GM19328 (cell line): ENCODE results near the gene BDP1.
"Not testable (repeated sequence)": the region's sequence is repeated elsewhere in the genome, so short reads cannot be mapped to it uniquely, and the experiment has no call there.

Experiments
- ATAC-seq: cut with Tn5 transposase; IDR thresholded peaks from one replicate; pipeline ENCODE4 v1.9.1; 2021; ENCODE audit warnings: mild to moderate bottlenecking, moderate library complexity; ENCODE audit not compliant: unreplicated experiment

Gene BDP1, protein sequence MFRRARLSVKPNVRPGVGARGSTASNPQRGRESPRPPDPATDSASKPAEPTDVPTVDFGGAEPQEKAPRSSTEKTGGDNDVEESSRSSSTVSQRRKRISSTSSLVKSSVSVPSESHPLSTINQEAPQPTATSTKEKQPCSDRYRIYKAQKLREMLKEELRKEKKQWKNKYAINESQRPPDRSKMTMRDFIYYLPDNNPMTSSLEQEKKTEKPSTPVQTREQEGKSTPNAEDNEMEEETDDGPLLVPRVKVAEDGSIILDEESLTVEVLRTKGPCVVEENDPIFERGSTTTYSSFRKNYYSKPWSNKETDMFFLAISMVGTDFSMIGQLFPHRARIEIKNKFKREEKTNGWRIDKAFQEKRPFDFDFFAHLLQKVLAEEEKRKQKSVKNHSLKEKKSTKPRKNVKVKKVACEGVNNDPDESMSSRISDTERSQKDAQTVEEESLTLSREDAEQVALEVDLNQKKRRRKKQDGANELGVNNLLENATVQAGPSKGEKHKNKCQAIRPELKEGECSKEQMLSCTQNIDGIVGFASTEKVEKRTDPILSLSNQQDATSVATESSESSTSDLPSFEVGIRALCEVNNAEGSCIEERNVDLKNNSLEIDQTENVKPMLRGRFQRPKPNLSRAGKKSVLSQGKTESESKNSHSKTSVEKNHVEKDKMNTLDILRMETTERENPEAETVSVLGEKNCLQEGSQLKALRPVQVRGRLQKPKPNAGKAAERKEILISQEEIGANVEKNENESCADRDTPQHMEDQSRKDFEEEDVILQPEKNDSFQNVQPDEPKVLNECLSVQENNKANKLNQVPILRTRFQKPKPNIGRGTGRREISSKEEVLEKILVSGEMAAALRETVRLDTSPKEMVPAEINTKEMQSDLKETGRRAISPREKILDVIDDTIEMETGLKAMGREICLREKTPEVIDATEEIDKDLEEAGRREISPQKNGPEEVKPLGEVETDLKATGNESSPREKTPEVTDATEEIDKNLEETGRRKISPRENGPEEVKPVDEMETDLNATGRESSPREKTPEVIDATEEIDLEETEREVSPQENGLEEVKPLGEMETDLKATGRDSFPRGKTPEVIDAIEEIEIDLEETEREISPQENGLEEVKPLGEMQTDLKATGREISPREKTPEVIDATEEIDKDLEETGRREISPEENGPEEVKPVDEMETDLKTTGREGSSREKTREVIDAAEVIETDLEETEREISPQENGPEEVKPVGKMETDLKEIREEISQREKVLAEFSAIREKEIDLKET (N-terminal part only)

GRCh38 chr5:71455427-71456361 lies at the start of gene BDP1:
TSS of gene BDP1 (plus strand) at chr5:71455651. CDS start at chr5:71455878, 227 bp downstream.
- ATAC-seq = peak; percentile 90

DNA sequence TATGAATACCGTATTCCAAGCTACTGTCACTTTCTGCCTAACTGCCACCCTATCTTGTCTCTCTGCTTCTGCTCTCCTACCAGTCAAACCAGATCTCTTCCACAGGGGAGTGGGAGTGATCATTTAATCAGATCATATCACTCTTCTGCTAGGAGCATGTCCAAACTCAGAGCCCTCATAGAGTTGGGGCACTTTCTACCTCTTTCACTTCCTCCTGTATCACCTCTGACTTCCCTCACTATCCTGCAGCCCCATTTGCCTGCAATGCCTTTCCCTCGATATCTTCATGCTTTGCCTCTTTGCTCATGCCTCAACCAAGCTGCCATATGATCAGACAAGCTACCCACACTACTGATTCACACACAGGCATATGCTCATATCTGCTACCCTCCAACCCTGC lies 45.4 kb upstream of the BDP1 start:
- not testable (repeated sequence) for ATAC-seq

DNA sequence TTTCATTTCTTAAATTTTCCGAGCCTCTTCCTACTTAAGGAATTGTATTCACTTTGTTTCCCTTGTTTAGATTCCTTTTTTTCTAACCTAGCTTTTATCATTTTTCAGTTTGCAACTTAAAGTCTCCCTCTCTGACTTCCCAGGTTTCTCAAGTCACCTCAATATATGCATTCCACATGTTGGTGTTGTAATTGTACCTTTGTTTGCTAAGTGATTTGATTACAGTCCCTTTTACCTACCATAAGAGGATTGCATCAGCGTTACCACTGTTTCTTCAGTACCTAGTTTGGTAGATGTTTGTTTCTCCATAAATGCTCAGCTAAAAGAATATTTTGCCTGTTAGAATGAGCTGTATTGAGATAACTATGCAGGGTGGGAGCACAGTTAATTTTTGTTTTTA lies 39.8 kb upstream of the BDP1 start:
- ATAC-seq = not testable (repeated sequence)

- ATAC-seq = not testable (repeated sequence)
Measured at GRCh38 chr5:71418026-71418425, 37.4 kb upstream of the BDP1 start.

DNA sequence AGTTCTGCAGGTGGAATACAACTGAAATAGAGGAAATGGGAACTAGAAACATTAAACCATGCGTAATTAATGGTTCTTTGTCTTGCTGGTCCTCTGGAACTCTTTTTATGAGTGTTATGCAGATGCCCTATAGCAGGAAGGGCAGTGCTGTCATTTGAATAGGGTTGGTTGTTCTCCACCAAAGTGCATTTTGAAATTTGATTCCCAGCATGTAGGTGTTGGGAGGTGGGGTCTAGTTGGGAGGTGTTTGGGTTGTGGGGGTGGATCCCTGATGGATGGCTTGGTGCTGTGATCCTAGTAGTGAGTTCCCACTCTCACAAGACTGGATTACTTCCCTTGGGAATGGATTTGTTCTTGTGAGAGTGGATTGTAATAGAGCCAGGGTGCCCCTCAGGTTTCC lies 34.2 kb upstream of the BDP1 start:
- not testable (repeated sequence) for ATAC-seq

DNA sequence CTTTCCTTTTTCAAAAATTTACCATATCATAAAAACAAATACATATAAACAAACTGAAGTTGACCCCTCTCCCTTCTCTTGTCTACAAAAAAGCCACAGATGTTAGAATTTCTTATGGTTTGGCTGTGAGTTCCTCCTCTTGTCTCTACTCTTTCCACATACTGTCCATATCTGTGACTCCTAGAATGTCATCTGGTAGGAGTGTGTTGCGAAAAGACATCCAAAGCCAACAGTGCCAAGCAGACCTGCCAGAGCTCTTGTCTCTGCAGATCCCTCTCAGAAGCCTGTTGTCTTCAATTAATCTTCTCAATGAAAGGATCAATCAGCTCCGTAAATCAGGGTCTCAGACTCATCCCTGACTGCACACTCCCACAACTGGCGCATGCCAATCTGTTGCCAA lies 31.6 kb upstream of the BDP1 start:
- ATAC-seq = not testable (repeated sequence)

DNA sequence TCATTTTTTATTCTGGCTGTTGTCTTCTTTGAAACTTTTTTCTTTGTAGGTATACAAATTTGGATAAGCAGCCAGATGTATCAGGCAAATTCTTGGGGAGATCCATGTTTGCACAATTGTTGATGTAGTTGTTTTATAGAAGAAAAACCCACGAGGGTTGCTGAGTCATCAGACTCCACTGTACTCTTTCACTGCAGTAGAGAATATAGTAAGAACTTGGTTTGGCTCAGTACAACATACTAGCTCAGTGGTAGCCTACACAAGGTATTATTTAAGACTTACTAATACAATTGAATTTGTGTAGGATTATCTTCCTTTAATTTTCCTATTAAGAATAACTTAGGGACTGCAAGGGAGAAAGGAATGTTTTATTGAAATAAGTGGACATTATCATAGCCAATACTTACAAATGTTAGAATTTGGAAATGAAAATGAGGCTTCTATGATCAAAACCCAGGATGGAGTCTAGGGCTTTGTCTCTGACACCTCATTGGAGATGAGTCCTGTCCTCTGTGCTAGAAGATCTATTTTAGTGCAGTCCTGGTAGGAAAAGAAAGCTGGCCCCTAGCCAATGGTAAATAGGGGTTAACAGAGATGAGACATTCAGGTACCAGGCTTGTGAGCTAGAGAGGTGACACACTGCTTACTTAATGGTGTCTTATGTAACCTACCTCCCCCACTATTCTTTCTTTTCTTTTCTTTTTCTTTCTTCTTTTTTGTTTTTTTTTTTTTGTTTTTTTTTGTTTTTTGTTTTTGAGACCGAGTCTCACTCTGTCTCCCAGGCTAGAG lies 28.6 kb upstream of the BDP1 start:
- not testable (repeated sequence) for ATAC-seq

DNA sequence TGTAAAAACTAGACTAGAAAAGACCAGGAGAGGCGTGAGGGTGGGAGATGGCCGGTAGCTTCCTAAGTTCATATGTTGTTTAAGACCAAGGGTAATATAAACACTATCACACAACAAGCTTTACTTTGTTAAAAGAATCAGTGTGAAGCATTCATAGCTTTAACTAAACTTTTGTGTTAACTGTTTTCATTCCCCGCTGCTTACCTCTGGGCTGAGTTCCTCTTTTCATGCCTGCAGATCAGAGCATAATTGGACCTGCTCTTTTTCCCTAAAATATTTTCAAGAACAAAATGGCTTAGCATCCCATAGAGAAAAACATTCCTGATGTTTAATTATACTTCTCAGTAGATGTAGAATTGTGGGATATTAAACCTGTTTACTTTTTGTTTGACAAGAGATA lies 23.0 kb upstream of the BDP1 start:
- not testable (repeated sequence) for ATAC-seq

DNA sequence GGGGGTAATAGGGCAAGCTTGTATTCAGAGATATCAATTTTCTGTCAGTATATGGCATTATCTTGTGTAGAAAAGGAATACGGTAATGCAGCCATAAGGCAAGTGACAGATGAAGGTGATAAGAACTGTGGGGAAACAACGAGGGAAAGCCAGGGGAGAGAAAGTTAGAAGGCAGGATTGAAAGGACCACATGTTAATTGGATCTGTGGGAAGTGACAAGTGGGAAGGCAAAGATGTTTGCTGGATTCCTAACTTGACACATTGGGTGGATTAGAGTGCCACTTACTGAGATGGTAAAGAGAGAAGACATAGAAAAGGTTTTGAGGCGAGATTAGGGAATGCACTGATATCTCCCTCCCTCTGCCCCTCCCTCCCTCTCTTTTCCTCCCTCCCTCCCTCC lies 20.6 kb upstream of the BDP1 start:
- ATAC-seq = not testable (repeated sequence)

GRCh38 chr5:71441564-71441963 lies 13.9 kb upstream of the BDP1 start:
- ATAC-seq = not testable (repeated sequence)

DNA sequence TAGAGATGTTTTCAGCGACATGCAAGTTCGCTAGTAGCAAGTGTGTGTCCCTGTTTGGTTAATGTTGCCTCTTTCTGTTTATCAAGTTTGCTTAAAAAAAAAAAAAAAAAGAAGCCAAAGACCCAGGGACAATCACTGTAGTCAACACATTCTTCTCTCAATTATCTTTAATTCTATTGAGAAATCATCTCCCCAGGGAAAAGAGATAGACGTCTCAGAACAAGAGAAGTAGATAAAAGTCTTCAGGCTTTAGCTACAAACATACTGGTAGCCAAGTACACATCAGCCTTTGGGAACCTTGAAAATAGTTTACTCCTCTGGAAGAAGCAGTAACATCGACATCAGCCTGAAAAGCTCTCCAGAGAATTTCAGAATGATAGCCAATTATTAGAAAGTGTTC lies 11.6 kb upstream of the BDP1 start:
- not testable (repeated sequence) for ATAC-seq

DNA sequence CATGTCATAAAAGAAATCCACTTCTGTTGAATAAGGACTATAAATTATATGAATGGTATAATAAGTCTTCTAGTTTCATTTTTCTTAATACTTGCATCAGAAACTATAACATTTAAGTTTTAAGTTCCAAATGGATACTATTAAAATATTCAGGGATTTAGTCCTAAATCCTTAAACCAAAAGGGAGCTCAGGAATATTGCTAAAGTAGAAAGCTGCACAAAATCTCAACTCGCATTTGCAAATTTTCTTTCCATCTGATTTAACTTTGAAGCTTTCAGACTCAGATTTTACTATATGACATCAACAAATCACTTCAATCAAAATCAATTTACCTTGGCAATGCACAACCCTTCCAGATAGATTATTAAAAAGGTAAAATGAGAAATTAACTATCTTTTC lies 10.4 kb upstream of the BDP1 start:
- not testable (repeated sequence) for ATAC-seq

DNA sequence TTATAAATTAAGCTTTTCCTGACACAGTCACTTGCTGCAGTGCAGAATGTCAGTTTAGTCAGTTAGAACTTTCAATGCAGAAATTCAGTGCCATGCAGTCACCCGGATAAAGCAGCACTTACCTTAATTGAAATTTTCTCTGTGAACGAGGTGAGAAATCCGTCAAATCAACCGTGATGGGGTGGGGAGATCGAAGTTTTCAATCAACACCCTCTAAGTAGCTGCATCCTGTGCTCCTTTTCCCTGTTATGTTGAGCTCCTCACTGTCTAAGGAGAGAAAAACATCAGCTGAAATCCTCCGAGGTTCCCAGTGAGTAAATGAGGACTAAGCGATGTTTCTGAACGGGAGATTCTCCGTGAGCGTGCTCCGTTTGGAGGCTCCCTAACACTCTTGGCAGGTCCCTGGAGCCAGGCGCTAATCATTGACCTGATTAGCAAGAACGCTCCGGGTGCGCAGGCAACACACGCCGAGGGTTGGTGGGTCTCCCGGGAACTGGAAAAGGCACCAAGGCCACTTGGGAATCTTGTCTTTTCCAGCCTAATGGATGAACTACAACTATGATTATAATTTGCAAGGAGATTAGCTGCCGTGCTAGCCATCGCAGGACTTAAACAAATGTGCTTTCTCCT lies 9.8 kb upstream of the BDP1 start:
- ATAC-seq = not testable (repeated sequence)

DNA sequence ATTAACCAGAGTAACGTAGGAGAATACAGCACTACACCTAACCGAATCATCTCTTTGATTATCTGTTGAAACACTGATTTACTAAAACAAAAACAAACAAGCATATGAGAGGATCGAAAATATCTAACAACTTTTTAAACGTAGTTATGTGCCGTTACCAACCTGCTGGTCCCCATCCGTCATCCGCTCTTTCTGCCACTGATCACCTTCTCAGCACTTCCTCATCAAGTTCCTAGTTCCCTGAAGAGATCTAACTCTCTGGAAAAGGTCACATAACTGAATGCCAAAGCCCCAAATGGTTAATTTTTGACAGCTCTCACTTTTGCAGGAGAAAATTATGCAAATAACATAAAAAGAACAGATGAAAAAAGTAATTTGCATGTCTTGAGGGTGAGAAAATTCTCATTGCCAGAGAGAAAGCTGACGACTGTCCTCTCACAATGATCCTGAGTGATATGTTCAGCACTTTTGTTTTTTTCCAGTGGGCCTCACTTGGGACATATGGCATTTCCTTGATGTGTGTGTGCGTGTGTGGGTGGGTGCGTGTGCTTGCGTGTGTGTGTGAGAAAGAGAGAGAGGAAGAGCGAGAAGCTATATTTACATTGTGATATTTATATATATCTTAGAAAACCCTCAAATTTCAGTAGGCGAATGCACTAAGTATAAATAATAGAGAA lies 8.8 kb upstream of the BDP1 start:
- not testable (repeated sequence) for ATAC-seq

GRCh38 chr5:71447218-71447808 lies 8.1 kb upstream of the BDP1 start:
- ATAC-seq = not testable (repeated sequence)

DNA sequence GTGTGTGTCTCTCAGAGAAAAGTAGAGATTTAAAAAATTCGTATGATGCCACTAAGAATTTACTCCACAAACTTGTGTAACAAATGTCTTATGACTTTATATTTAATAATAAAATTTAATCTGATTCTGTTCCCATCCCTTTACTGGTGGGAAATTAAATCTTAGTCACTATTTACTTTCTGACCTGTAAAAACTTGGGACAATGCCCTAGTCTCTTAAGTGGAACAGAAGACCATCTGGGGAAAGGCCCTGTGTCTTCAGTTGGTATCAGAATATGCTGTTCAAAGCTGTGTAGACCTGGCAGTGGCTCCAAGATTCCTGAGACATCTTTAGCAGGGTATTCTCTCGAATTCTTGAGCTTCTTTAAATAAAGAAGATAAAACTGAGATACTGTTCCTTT lies 2.6 kb upstream of the BDP1 start:
- ATAC-seq = no peak

DNA sequence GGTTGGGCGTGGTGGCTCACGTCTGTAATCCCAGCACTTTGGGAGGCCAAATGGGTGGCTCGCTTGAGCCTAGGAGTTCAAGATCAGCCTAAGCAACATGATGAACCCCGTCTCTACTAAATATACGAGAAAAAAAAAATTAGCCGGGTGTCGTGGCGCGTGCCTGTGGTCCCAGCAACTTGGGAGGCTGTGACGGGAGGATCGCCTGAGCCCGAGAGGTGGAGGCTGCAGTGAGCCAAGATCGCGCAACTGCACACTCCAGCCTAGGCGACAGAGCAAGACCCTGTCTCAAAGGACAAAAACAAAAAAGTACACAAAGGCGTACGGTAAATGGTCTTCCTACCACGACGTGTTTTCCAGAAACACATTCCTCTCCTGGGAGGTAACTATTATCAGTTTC lies 538 bp upstream of the BDP1 start:
- ATAC-seq = no peak

DNA sequence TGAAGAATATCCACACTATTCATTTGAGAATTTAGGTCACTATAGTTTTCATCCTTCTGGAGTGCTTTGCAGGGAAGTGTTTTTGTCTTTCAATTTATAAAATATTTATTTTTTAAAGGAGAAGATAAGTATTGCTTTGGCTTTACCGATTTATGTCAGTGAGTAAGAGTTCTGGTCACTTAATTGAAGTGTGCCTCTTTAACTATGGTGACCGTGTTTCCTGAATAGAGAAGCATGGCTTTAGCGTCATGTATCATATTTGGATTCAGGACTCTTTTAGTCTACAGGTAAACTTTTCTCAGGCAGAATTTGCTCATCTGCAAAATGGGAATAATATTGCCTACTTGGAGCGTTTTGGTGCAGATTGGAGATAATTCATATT lies 902 bp downstream of the BDP1 start:
- ATAC-seq = no peak
